Activated CD4-positive, alpha-beta T cell treated with anti-CD3 and anti-CD28 coated beads for 36 hours (primary cell): ENCODE data around the gene GOLIM4. TPM values are rescaled to one million over a fixed set of nuclear protein-coding genes. Genes with fewer than 3 reads are reported as not detected.
"Not testable (repeated sequence)": the region's sequence is repeated elsewhere in the genome, so short reads cannot be mapped to it uniquely, and the experiment has no call there.

Experiments
- ATAC-seq: fragments of 200-7000 bp; cut with Tn5 transposase; one replicate; pipeline ENCODE4 v1.10.0; 2021; ENCODE audit warnings: mild to moderate bottlenecking, moderate library complexity
- CTCF ChIA-PET: fragments of 350-600 bp; sonication (Branson Sonifier 250); formaldehyde crosslinking; loops from one replicate; lab custom pipeline; 2021; ENCODE audit warnings: antibody characterized with exemption; lab: Charles Lee
- POLR2A ChIA-PET: fragments of 350-600 bp; sonication (Branson Sonifier 250); formaldehyde crosslinking; loops from one replicate; lab custom pipeline; 2021; ENCODE audit warnings: antibody characterized with exemption, inconsistent platforms; lab: Charles Lee
- DNase-seq: peaks from one replicate; pipeline ENCODE4 v3.0.0-alpha.2; 2020
- H3K27ac Mint-ChIP-seq: one replicate; pipeline ENCODE4 v1.8.0; 2021; ENCODE audit warnings: mixed read lengths
- H3K27me3 Mint-ChIP-seq: one replicate; pipeline ENCODE4 v1.8.0; 2021; ENCODE audit warnings: mixed read lengths
- H3K36me3 Mint-ChIP-seq: one replicate; pipeline ENCODE4 v1.8.0; 2021; ENCODE audit warnings: low read depth, mixed read lengths
- H3K4me1 Mint-ChIP-seq: one replicate; pipeline ENCODE4 v1.8.0; 2021; ENCODE audit warnings: mixed read lengths
- H3K4me3 Mint-ChIP-seq: one replicate; pipeline ENCODE4 v1.8.0; 2021; ENCODE audit warnings: mild to moderate bottlenecking, moderate library complexity, mixed read lengths
- H3K9me3 Mint-ChIP-seq: one replicate; pipeline ENCODE4 v1.8.0; 2021; ENCODE audit warnings: low read depth, mixed read lengths
- intact Hi-C, 2 experiments: fragments of 100-400 bp; cut with DNase I in 1 of 2; cut with micrococcal nuclease in 1 of 2; formaldehyde crosslinking; loops; one replicate each; pipeline versions ENCODE4 v1.14.2 to v1.15.1; 2022 to 2024; cut with DNase I, micrococcal nuclease
- total RNA-seq, 2 experiments: library from RNA; stranded (reverse); gene quantifications; one replicate each; pipeline ENCODE4 v1.2.3, GENCODE V29; 2021

Gene GOLIM4
- total RNA-seq, 2 experiments from 2014 or later = 3.2 to 4.1 TPM

DNA sequence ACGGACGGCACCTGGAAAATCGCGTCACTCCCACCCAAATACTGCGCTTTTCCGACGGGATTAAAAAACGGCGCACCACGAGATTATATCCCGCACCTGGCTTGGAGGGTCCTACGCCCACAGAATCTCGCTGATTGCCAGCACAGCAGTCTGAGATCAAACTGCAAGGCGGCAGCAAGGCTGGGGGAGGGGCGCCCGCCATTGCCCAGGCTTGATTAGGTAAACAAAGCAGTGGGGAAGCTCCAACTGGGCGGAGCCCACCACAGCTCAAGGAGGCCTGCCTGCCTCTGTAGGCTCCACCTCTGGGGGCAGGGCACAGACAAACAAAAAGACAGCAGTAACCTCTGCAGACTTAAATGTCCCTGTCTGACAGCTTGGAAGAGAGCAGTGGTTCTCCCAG, 84.4 kb downstream of the GOLIM4 start:
- H3K36me3 Mint-ChIP-seq, DNase-seq, H3K9me3 Mint-ChIP-seq, H3K4me3 Mint-ChIP-seq, H3K27me3 Mint-ChIP-seq, CTCF ChIA-PET, H3K4me1 Mint-ChIP-seq, ATAC-seq, intact Hi-C loops, POLR2A ChIA-PET, H3K27ac Mint-ChIP-seq: not testable (repeated sequence)

- CTCF ChIA-PET = interaction anchor here (1.0 kb wide), 1 partner anchor 34 kb away, joined by 3 read pairs; no protein-coding TSS in a partner anchor
- POLR2A ChIA-PET = no interaction called here
- ATAC-seq = no peak
Observed at GRCh38 chr3:168006584-168006983, 89.1 kb downstream of the GOLIM4 start.

GRCh38 chr3:168003911-168004310, 91.8 kb downstream of the GOLIM4 start:
- H3K4me1 Mint-ChIP-seq = no peaks in the 10 kb centered on the region
- CTCF ChIA-PET = no interaction called here
- no peak for DNase-seq
- H3K27ac Mint-ChIP-seq = no peak overlapping the region
- no peak overlapping the region for H3K4me3 Mint-ChIP-seq
- H3K9me3 Mint-ChIP-seq = no peaks in the 10 kb centered on the region
- intact Hi-C loops = no loop called here
- POLR2A ChIA-PET = no interaction called here
- no peaks in the 10 kb centered on the region for H3K36me3 Mint-ChIP-seq
- H3K27me3 Mint-ChIP-seq = no peaks in the 10 kb centered on the region
- ATAC-seq = no peak

More at GRCh38 chr3:168006584-168006983, 89.1 kb downstream of the GOLIM4 start:
- no peaks in the 10 kb centered on the region for H3K4me1 Mint-ChIP-seq
- H3K9me3 Mint-ChIP-seq = no peaks in the 10 kb centered on the region
- no peaks in the 10 kb centered on the region for H3K36me3 Mint-ChIP-seq
- H3K27ac Mint-ChIP-seq = no peak overlapping the region
- intact Hi-C loops = no loop called here
- H3K27me3 Mint-ChIP-seq = no peaks in the 10 kb centered on the region
- DNase-seq = no peak
- H3K4me3 Mint-ChIP-seq = no peak overlapping the region

DNA sequence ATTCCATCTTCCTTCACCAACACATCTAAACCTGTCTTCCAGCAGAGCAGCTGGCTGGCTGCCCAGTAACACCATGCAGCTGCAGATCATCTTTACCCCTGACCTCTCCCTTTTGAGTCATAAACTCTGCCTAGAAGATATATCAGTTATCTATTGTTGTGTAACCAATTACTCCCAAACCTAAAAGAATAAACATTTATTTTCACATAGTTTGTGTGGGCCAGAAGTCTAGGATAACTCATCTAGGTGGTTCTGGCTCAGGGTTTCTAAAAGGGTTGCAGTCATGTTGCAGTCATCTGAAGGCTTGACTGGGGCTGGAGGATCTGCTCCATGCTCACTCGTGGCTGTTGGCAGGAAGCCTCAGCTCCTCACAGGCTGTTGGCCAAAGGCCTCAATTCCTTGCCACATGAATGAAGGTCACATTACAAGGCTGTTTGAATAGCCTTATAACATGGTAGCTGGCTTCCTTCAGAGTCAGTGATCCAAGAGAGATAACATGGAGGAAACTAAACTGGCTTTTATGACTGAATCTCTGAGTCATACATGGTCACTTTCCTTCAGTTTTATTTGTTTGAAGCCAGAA, 92.8 kb downstream of the GOLIM4 start:
- Mint-ChIP-seq H3K9me3 (no peaks in the 10 kb centered on the region), H3K4me3 (no peak overlapping the region), H3K36me3 (no peaks in the 10 kb centered on the region), H3K27me3 (no peaks in the 10 kb centered on the region), H3K27ac (no peak overlapping the region), H3K4me1 (no peaks in the 10 kb centered on the region)
- CTCF ChIA-PET = interaction anchor here (0.6 kb wide), 1 partner anchor 1811 kb away, joined by 3 read pairs; no protein-coding TSS in a partner anchor
- POLR2A ChIA-PET = no interaction called here
- intact Hi-C loops = no loop called here
- ATAC-seq = no peak
- DNase-seq = no peak

- no peaks in the 10 kb centered on the region for H3K36me3 Mint-ChIP-seq
- H3K27me3 Mint-ChIP-seq = no peaks in the 10 kb centered on the region
- ATAC-seq (no peak), DNase-seq (no peak)
- H3K4me1 Mint-ChIP-seq = no peaks in the 10 kb centered on the region
- intact Hi-C loops = no loop called here
- POLR2A ChIA-PET = no interaction called here
- no peaks in the 10 kb centered on the region for H3K9me3 Mint-ChIP-seq
- CTCF ChIA-PET = no interaction called here
- no peak overlapping the region for H3K4me3 Mint-ChIP-seq
- no peak overlapping the region for H3K27ac Mint-ChIP-seq
Observed at GRCh38 chr3:168001244-168001643, 94.5 kb downstream of the GOLIM4 start.

- no peaks in the 10 kb centered on the region for H3K36me3 Mint-ChIP-seq
- intact Hi-C loops = no loop called here
- H3K4me1 Mint-ChIP-seq = no peaks in the 10 kb centered on the region
- ATAC-seq (no peak), DNase-seq (no peak)
- ChIA-PET POLR2A (no interaction called here), CTCF (interaction anchor here (0.6 kb wide), 2 partner anchors 62 to 1810 kb away, joined by 3 to 4 read pairs; no protein-coding TSS in a partner anchor)
- no peak overlapping the region for H3K4me3 Mint-ChIP-seq
- H3K9me3 Mint-ChIP-seq = no peaks in the 10 kb centered on the region
- H3K27me3 Mint-ChIP-seq = no peaks in the 10 kb centered on the region
- no peak overlapping the region for H3K27ac Mint-ChIP-seq
Observed at GRCh38 chr3:167998253-167998652, 97.5 kb downstream of the GOLIM4 start.

- intact Hi-C loops = no loop called here
- Mint-ChIP-seq H3K9me3 (no peaks in the 10 kb centered on the region), H3K27ac (no peak overlapping the region), H3K4me1 (no peaks in the 10 kb centered on the region), H3K36me3 (no peaks in the 10 kb centered on the region), H3K4me3 (no peak overlapping the region), H3K27me3 (peaks cover 2% of the 10 kb centered on the region)
- CTCF ChIA-PET = no interaction called here
- POLR2A ChIA-PET = no interaction called here
- ATAC-seq (no peak), DNase-seq (no peak)
Observed at GRCh38 chr3:167996514-167996913, 99.2 kb downstream of the GOLIM4 start.

- intact Hi-C loops = no loop called here
- ChIA-PET POLR2A (no interaction called here), CTCF (no interaction called here)
- Mint-ChIP-seq H3K9me3 (no peaks in the 10 kb centered on the region), H3K4me3 (no peak overlapping the region), H3K27me3 (peaks cover 2% of the 10 kb centered on the region), H3K4me1 (no peaks in the 10 kb centered on the region), H3K27ac (no peak overlapping the region), H3K36me3 (no peaks in the 10 kb centered on the region)
- DNase-seq (no peak), ATAC-seq (no peak)
Observed at GRCh38 chr3:167992381-167992780, 103.3 kb downstream of the GOLIM4 start.

DNA sequence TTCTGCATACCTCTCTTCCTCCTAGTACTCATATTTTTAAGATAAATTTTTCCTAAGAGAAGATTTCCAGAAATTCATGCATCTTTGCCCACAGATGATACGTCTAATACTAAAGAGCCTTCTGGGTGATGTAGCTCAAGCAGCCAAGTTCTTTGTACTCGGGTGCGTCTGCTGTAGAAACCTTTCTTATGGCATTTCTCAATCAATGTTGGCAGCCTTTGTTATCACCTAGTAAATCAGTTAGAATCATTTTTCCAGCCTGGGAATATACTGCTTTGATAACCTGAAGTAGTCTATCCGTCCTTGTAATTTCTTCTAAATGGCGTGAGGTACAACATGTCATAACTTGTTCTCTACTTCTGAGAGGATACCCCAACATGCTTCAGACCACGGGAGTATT, 104.5 kb downstream of the GOLIM4 start:
- Mint-ChIP-seq H3K9me3 (no peaks in the 10 kb centered on the region), H3K4me1 (no peaks in the 10 kb centered on the region), H3K27me3 (peaks cover 4% of the 10 kb centered on the region), H3K4me3 (no peak overlapping the region), H3K36me3 (no peaks in the 10 kb centered on the region), H3K27ac (no peak overlapping the region)
- ChIA-PET POLR2A (no interaction called here), CTCF (no interaction called here)
- DNase-seq (no peak), ATAC-seq (no peak)
- intact Hi-C loops = no loop called here

GRCh38 chr3:167989999-167990398, 105.7 kb downstream of the GOLIM4 start:
- POLR2A ChIA-PET = no interaction called here
- CTCF ChIA-PET = no interaction called here
- ATAC-seq = no peak

DNA sequence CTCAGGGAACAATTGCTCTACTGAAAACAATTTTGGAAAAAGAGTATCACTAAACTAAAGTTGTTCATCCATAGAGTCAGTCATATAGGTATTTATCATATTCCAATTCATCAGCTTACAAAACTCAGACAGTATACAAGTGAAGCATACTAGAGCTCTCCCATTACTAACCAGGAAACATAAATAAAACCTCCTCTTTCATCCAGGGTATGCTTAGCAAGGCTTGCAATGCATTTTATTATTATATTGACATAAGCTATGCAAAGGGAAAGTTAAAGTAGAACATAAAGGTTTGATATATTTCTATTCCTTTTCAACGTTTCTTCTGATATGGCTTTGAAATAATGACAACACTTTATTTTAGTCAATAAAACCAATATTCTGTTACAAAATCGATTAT, 106.7 kb downstream of the GOLIM4 start:
- ATAC-seq (no peak), DNase-seq (no peak)
- no peaks in the 10 kb centered on the region for H3K4me1 Mint-ChIP-seq
- no peaks in the 10 kb centered on the region for H3K9me3 Mint-ChIP-seq
- POLR2A ChIA-PET = no interaction called here
- intact Hi-C loops = no loop called here
- no peak overlapping the region for H3K27ac Mint-ChIP-seq
- no peak overlapping the region for H3K4me3 Mint-ChIP-seq
- H3K27me3 Mint-ChIP-seq = peaks cover 4% of the 10 kb centered on the region
- H3K36me3 Mint-ChIP-seq = no peaks in the 10 kb centered on the region
- CTCF ChIA-PET = no interaction called here

More at GRCh38 chr3:167989999-167990398, 105.7 kb downstream of the GOLIM4 start:
- H3K4me3 Mint-ChIP-seq = no peak overlapping the region
- H3K4me1 Mint-ChIP-seq = no peaks in the 10 kb centered on the region
- no peaks in the 10 kb centered on the region for H3K9me3 Mint-ChIP-seq
- no peak overlapping the region for H3K27ac Mint-ChIP-seq
- DNase-seq = no peak
- H3K36me3 Mint-ChIP-seq = no peaks in the 10 kb centered on the region
- peaks cover 4% of the 10 kb centered on the region for H3K27me3 Mint-ChIP-seq
- intact Hi-C loops = no loop called here

DNA sequence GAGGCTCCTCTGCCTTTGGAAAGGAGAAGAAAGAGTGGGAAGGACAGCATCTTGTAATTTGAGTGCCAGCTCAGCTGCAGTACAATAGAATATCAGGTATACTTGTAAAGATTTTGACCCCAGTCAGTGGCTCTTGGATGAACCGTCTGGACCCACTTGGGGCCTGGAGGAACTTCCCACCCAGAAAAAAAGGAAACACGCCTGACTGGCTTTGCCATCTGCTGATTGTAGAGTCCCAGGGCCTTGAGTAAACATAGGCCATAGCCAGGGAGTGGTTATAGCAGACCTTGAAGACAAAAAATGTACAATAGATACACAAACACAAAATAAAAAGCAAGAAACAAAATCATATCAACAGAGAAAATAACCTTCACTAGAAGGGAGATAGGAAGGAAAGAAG, 112.1 kb downstream of the GOLIM4 start:
- ChIA-PET POLR2A (no interaction called here), CTCF (interaction anchor here (0.6 kb wide), 1 partner anchor 32 kb away, joined by 3 read pairs; no protein-coding TSS in a partner anchor)
- no peak for DNase-seq
- Mint-ChIP-seq H3K27ac (no peak overlapping the region), H3K9me3 (no peaks in the 10 kb centered on the region), H3K4me3 (no peak overlapping the region), H3K27me3 (peaks cover 2% of the 10 kb centered on the region), H3K4me1 (no peaks in the 10 kb centered on the region), H3K36me3 (no peaks in the 10 kb centered on the region)
- no peak for ATAC-seq
- intact Hi-C loops = loop anchor here in 1 of 2 experiments (2.0 kb wide), 1 partner anchor 53 kb away; no protein-coding TSS in a partner anchor
